HepG2 (cell line): ENCODE results near the gene TARBP2. TPM values are rescaled to one million over a fixed set of nuclear protein-coding genes. Genes with fewer than 3 reads are reported as not detected.

Source experiments
- ATAC-seq: fragments of 200-7000 bp; cut with Tn5 transposase; 3 replicates; pipeline ENCODE4 v1.9.1; 2020; ENCODE audit warnings: mild to moderate bottlenecking, moderate library complexity
- BruUV-seq: library from RNA; stranded (reverse); fragments of 400-500 nt; replicated peaks from 2 replicates; lab custom pipeline; 2021; lab: Mats Ljungman, UMichigan
- CTCF ChIA-PET: fragments of 300-600 bp; formaldehyde crosslinking; extraction: SDS; loops from one replicate; lab custom pipeline; 2021; ENCODE audit warnings: low total read pairs, inconsistent platforms, low intra/inter-chr PET ratio; lab: Yijun Ruan, JAX
- POLR2A ChIA-PET: fragments of 350-600 bp; sonication (Branson Sonifier 250); formaldehyde crosslinking; loops from one replicate; lab custom pipeline; 2020; ENCODE audit warnings: antibody characterized with exemption, inconsistent platforms; lab: Yijun Ruan, JAX
- DNase-seq: peaks from one replicate; pipeline ENCODE4 v3.0.0-alpha.2; 2015; ENCODE audit warnings: low spot score
- FAIRE-seq: peaks from 3 replicates; lab custom pipeline; 2011; peaks lifted over from hg19 to GRCh38; lab: Jason Lieb, UNC
- H2AFZ ChIP-seq: one replicate; pipeline ENCODE4 v1.6.1; 2011; ENCODE audit warnings: low read length, inconsistent platforms
- H3K27ac ChIP-seq: fragments of 300-600 bp; 3 replicates; pipeline ENCODE4 v1.8.0; 2011; ENCODE audit warnings: mixed run types, mild to moderate bottlenecking, mixed read lengths, low read length, inconsistent platforms; ENCODE audit not compliant: insufficient read depth; ENCODE audit errors: extremely low read length
- H3K27me3 ChIP-seq, 2 experiments: fragments of 200-600 bp in 1 of 2; 2 replicates in 1 of 2; 3 replicates in 1 of 2; pipeline versions ENCODE4 v1.6.0 to v1.8.0; 2011; ENCODE audit warnings: low read length in 2 of 2, mild to moderate bottlenecking in 2 of 2, moderate library complexity in 2 of 2, inconsistent platforms in 1 of 2; ENCODE audit not compliant: insufficient read depth in 2 of 2, control insufficient read depth in 1 of 2
- H3K36me3 ChIP-seq, 2 experiments: fragments of 200-600 bp in 1 of 2; replicated peaks in 1 of 2; 2 replicates in 1 of 2; 3 replicates in 1 of 2; pipeline versions ENCODE4 v1.5.1 to v1.8.0; 2011; ENCODE audit warnings: low read length in 2 of 2, inconsistent platforms in 1 of 2; ENCODE audit not compliant: insufficient read depth in 2 of 2, control insufficient read depth in 1 of 2
- H3K4me1 ChIP-seq: 2 replicates; pipeline ENCODE4 v1.5.1; 2012; ENCODE audit warnings: low read length, inconsistent platforms; ENCODE audit not compliant: insufficient read depth
- H3K4me2 ChIP-seq: 2 replicates; pipeline ENCODE4 v1.6.0; 2011; ENCODE audit warnings: low read depth, low read length, inconsistent platforms
- H3K4me3 ChIP-seq, 3 experiments: fragments of 200-600 bp in 1 of 3; sonication (generic), shearing (Covaris generic) in 1 of 3; replicated peaks in 1 of 3; 2 replicates each; pipeline ENCODE4 v1.5.1; 2011 to 2016; ENCODE audit warnings: low read length in 3 of 3, inconsistent platforms in 2 of 3, low read depth in 2 of 3, mild to moderate bottlenecking in 2 of 3, control low read depth in 1 of 3, mixed read lengths in 1 of 3; ENCODE audit not compliant: insufficient read depth in 1 of 3
- H3K79me2 ChIP-seq: one replicate; pipeline ENCODE4 v1.6.1; 2011; ENCODE audit warnings: low read length, inconsistent platforms; ENCODE audit not compliant: insufficient read depth
- H3K9ac ChIP-seq: 2 replicates; pipeline ENCODE4 v1.6.0; 2011; ENCODE audit warnings: mild to moderate bottlenecking, low read depth, low read length, inconsistent platforms; ENCODE audit not compliant: insufficient read depth
- H3K9me3 ChIP-seq: 2 replicates; pipeline ENCODE4 v1.5.1; 2012; ENCODE audit warnings: mild to moderate bottlenecking, low read length
- H4K20me1 ChIP-seq: 2 replicates; pipeline ENCODE4 v1.6.0; 2011; ENCODE audit warnings: inconsistent platforms, mild to moderate bottlenecking, low read length, moderate library complexity; ENCODE audit not compliant: insufficient read depth
- ARNT2 ChIP-seq: sonication (generic); formaldehyde crosslinking; IDR thresholded peaks from 2 replicates; pipeline ENCODE4 v1.8.0; 2022; ENCODE audit warnings: mild to moderate bottlenecking, low read depth, missing genetic modification reagents, moderate library complexity
- ATF7-NPFF ChIP-seq: sonication (generic); formaldehyde crosslinking; IDR thresholded peaks from 2 replicates; pipeline ENCODE4 v1.8.1; 2023; ENCODE audit warnings: mild to moderate bottlenecking, low read depth, missing genetic modification reagents, moderate library complexity
- BCL3 ChIP-seq: sonication (generic); formaldehyde crosslinking; IDR thresholded peaks from 2 replicates; pipeline ENCODE4 v1.5.1; 2020; ENCODE audit warnings: mild to moderate bottlenecking, missing genetic modification reagents, moderate library complexity
- GATAD1 ChIP-seq: IDR thresholded peaks from 2 replicates; pipeline ENCODE4 v1.6.1; 2016; ENCODE audit warnings: missing genetic modification reagents, missing compliant biosample characterization
- GATAD2A ChIP-seq: IDR thresholded peaks from 2 replicates; pipeline ENCODE4 v1.6.1; 2016
- HDAC1 ChIP-seq: sonication (generic); formaldehyde crosslinking; IDR thresholded peaks from 2 replicates; pipeline ENCODE4 v1.5.1; 2020; ENCODE audit warnings: mild to moderate bottlenecking, missing genetic modification reagents
- HHEX ChIP-seq: IDR thresholded peaks from 2 replicates; pipeline ENCODE4 v1.6.1; 2016; ENCODE audit warnings: control low read depth
- MAFF ChIP-seq: IDR thresholded peaks from 2 replicates; pipeline ENCODE4 v1.6.1; 2011; ENCODE audit warnings: low read depth, low read length, improper control_type of control experiment
- POLR2A ChIP-seq, 2 experiments: IDR thresholded peaks; 2 replicates each; pipeline ENCODE4 v1.6.1; 2011; ENCODE audit warnings: low read depth in 2 of 2, low read length in 2 of 2, mild to moderate bottlenecking in 1 of 2, moderate library complexity in 1 of 2; ENCODE audit not compliant: insufficient read depth in 1 of 2
- RFXAP ChIP-seq: sonication (generic); formaldehyde crosslinking; IDR thresholded peaks from 2 replicates; pipeline ENCODE4 v1.4.0; 2020; ENCODE audit warnings: missing genetic modification reagents, borderline replicate concordance
- RNF219 ChIP-seq: sonication (generic); formaldehyde crosslinking; IDR thresholded peaks from 2 replicates; pipeline ENCODE4 v1.5.0; 2020; ENCODE audit warnings: mild to moderate bottlenecking, missing genetic modification reagents
- SAP130 ChIP-seq: IDR thresholded peaks from 2 replicates; pipeline ENCODE4 v1.6.1; 2016; ENCODE audit warnings: low read depth
- THAP11 ChIP-seq: IDR thresholded peaks from 2 replicates; pipeline ENCODE4 v1.6.1; 2016; ENCODE audit warnings: missing biosample characterization, missing genetic modification reagents
- USF2 ChIP-seq, 2 experiments: sonication (generic) in 1 of 2; formaldehyde crosslinking in 1 of 2; IDR thresholded peaks; 2 replicates each; pipeline versions ENCODE4 v1.5.1 to v1.6.1; 2011 to 2020; ENCODE audit warnings: borderline replicate concordance in 1 of 2, low read depth in 1 of 2, low read length in 1 of 2, mild to moderate bottlenecking in 1 of 2, missing genetic modification reagents in 1 of 2, moderate library complexity in 1 of 2
- ZNF33B ChIP-seq: sonication (generic); formaldehyde crosslinking; IDR thresholded peaks from 2 replicates; pipeline ENCODE4 v1.5.1; 2020; ENCODE audit warnings: mild to moderate bottlenecking, missing genetic modification reagents
- ZNF580 ChIP-seq: IDR thresholded peaks from 2 replicates; pipeline ENCODE4 v1.6.1; 2016; ENCODE audit warnings: low read depth, borderline replicate concordance
- ZNF883 ChIP-seq: sonication (generic); formaldehyde crosslinking; IDR thresholded peaks from 2 replicates; pipeline ENCODE4 v1.5.1; 2020; ENCODE audit warnings: mild to moderate bottlenecking, missing genetic modification reagents; ENCODE audit errors: not compliant biosample characterization
- WGBS: methylation state at CpG from one replicate; pipeline ENCODE4 v1.1.6; 2017; ENCODE audit warnings: low lambda C conversion rate; 5-methylcytosine and 5-hydroxymethylcytosine counted together
- in situ Hi-C: cut with HindIII; loops from 2 replicates; pipeline ENCODE4 v1.10.0; 2017; ENCODE audit warnings: low pct_unique_long_range_greater_than_20kb; ENCODE audit not compliant: extremely low pct_ligation_motif_present
- intact Hi-C: fragments of 100-400 bp; cut with micrococcal nuclease; formaldehyde crosslinking; loops from one replicate; pipeline ENCODE4 v1.10.0; 2022; ENCODE audit not compliant: unreplicated experiment
- polyA plus RNA-seq, 8 experiments: library from polyadenylated mRNA; depleted of rRNA in 3 of 8; stranded (reverse) in 7 of 8; unstranded in 1 of 8; fragments of >200 nt; fragmentation: Illumina TruSeq in 4 of 8; extraction: Trizol in 4 of 8; gene quantifications; 2 replicates each; pipeline versions ENCODE4 v1.2.1 to v1.2.3, GENCODE V29; 2011 to 2016; ENCODE audit warnings: low read depth in 4 of 8, missing spikeins in 1 of 8, mixed read lengths in 1 of 8; ENCODE audit not compliant: insufficient read depth in 1 of 8
- total RNA-seq, 5 experiments: library from RNA; depleted of rRNA; stranded (reverse); fragments of >200 nt; fragmentation: Illumina TruSeq; extraction: Trizol; gene quantifications; 2 replicates each; pipeline ENCODE4 v1.2.3, GENCODE V29; 2016; ENCODE audit warnings: low read depth in 1 of 5

TARBP2 gene
- total and polyA plus RNA-seq, 2 of the 13 experiments (the other 11 are each of a cell fraction or from before 2014, with no cell fraction given): 47.0 to 55.5 TPM

- intact Hi-C loops: no loop called here
- Histone ChIP-seq H2AFZ (no peak overlapping the region), H3K79me2 (no peaks in the 10 kb centered on the region), H3K9me3 (no peaks in the 10 kb centered on the region), H3K4me1 (peaks cover 60% of the 10 kb centered on the region), H3K9ac (no peak overlapping the region), H3K4me2 (peak overlapping the region; percentile 63), H3K27ac (no peak overlapping the region), H4K20me1 (no peaks in the 10 kb centered on the region), H3K36me3 (no peaks in the 10 kb centered on the region), H3K27me3 (no peaks in the 10 kb centered on the region; a peak in 1 of 5 replicates), H3K4me3 (peak overlapping the region in 1 of 3 experiments; percentile 29; a peak in 2 of 6 replicates)
- FAIRE-seq (peak; percentile 83), DNase-seq (peak; percentile 63), ATAC-seq (no peak)
- BruUV-seq: no TSS peak
- POLR2A ChIA-PET: interaction anchor here (1.3 to 2.6 kb wide), 2 partner anchors 19 to 117 kb away, joined by 4 to 6 read pairs; partner anchors contain the start of gene SP1
- CTCF ChIA-PET: no interaction called here
- 13% methylated on average over 5 of the region's 5 CpGs for WGBS
- in situ Hi-C loops: no loop called here
- TF ChIP-seq ARNT2 (CRISPR knock-in tag): 0 out of 2 replicates have a peak, but pooled peaks have one; percentile 37
- no peak for TF ChIP-seq MAFF
- TF ChIP-seq HHEX: no peak
- 0 out of 2 replicates have a peak, but pooled peaks have one; percentile 26 for TF ChIP-seq GATAD1
- 0 out of 2 replicates have a peak, but pooled peaks have one; percentile 34 for TF ChIP-seq RFXAP (CRISPR knock-in tag)
- TF ChIP-seq ZNF33B (CRISPR knock-in tag): 0 out of 2 replicates have a peak, but pooled peaks have one; percentile 25
- peak; percentile 40; the same call in 1 of the 2 replicates for TF ChIP-seq THAP11 (CRISPR knock-in tag)
- peak; percentile 40 for TF ChIP-seq ZNF883
- TF ChIP-seq HDAC1: 0 out of 2 replicates have a peak, but pooled peaks have one; percentile 31
- peak; percentile 60 for TF ChIP-seq SAP130
- TF ChIP-seq GATAD2A: peak; percentile 17; the same call in 1 of the 2 replicates
- TF ChIP-seq BCL3 (CRISPR knock-in tag): 0 out of 2 replicates have a peak, but pooled peaks have one; percentile 30
- peak; percentile 43; the same call in 1 of the 2 replicates for TF ChIP-seq ZNF580
- peak; percentile 76 for TF ChIP-seq USF2 (IDR thresholded peaks at IDR 0.05; ENCODE audit: low read depth, low read length)
- peak; percentile 90; the same call in 1 of the 2 replicates for TF ChIP-seq USF2 (CRISPR knock-in tag; IDR thresholded peaks at IDR 0.05; ENCODE audit: borderline replicate concordance)
- no peak for TF ChIP-seq RNF219 (CRISPR knock-in tag)
- no peak for TF ChIP-seq ATF7-NPFF (CRISPR knock-in tag)
- peak in 1 of 2 experiments; percentile 31; a peak in 1 of 4 replicates for TF ChIP-seq POLR2A (IDR thresholded peaks at IDR 0.05; ENCODE audit: insufficient read depth in 1 of 2, low read depth in 2 of 2, low read length in 2 of 2)
Measured at GRCh38 chr12:53495903-53496751, 5.0 kb upstream of the TARBP2 start.
